Activated T-helper 1 cell treated with anti-CD3 and anti-CD28 coated beads, Interleukin-2, amount 50 U/mL, for 16 hours (primary cell): ENCODE measurements around the gene ESF1.
A peak's percentile ranks its signal among the peaks of the same experiment; 100 is the strongest.

Experiments used
- DNase-seq, 2 donors: peaks; one replicate each; pipeline ENCODE4 v3.0.0-alpha.2; 2020; ENCODE audit warnings: low read depth in 1 of 2, low spot score in 1 of 2

The ESF1 gene, protein sequence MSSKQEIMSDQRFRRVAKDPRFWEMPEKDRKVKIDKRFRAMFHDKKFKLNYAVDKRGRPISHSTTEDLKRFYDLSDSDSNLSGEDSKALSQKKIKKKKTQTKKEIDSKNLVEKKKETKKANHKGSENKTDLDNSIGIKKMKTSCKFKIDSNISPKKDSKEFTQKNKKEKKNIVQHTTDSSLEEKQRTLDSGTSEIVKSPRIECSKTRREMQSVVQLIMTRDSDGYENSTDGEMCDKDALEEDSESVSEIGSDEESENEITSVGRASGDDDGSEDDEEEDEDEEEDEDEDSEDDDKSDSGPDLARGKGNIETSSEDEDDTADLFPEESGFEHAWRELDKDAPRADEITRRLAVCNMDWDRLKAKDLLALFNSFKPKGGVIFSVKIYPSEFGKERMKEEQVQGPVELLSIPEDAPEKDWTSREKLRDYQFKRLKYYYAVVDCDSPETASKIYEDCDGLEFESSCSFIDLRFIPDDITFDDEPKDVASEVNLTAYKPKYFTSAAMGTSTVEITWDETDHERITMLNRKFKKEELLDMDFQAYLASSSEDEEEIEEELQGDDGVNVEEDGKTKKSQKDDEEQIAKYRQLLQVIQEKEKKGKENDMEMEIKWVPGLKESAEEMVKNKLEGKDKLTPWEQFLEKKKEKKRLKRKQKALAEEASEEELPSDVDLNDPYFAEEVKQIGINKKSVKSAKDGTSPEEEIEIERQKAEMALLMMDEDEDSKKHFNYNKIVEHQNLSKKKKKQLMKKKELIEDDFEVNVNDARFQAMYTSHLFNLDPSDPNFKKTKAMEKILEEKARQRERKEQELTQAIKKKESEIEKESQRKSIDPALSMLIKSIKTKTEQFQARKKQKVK

DNA sequence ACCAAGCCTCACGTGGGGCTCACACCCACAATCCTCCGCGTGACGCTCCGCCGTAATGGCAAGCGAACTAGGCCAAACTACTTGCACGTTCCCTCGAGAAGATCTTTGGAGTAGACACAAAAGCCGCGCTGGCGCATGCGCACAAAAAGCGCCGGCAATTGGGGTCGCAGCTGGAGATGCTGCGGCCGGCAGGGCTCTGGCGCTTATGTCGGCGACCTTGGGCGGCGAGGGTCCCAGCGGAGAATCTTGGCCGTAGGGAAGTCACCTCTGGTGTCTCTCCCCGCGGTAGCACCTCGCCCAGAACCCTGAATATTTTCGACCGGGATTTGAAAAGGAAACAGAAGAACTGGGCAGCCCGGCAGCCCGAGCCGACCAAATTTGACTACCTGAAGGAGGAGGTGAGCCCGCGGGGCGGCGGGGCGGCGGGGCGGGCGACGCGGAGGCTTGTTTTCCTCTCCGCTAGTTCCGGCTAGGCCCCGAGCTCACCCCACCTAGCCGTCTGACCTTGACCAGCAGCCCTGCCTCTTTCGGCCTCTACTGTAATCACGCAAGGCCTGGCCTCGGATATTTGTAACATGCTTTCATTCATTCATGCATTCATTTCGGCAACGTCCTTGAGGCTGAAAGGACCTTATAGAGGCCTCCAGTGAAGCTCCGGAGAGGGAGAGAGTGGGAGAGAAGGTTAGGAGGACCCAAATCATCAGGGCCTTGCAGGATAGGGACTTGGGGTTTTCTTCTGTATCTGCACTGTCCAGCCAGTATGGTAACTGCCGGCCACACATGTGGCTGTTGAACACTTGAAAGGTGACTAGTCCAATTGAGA is at the start of gene ESF1, which contains the start of gene NDUFAF5:
Gene ESF1, minus strand, starts transcription at position 27 of the 823 bp plus-strand sequence. CDS start 1,779 bp downstream, outside the sequence.
Gene NDUFAF5, plus strand, starts transcription at position 136 of the 823 bp plus-strand sequence. Its CDS starts 41 bp downstream, at position 177.
- peak; percentile 82 to 85 for DNase-seq

DNA sequence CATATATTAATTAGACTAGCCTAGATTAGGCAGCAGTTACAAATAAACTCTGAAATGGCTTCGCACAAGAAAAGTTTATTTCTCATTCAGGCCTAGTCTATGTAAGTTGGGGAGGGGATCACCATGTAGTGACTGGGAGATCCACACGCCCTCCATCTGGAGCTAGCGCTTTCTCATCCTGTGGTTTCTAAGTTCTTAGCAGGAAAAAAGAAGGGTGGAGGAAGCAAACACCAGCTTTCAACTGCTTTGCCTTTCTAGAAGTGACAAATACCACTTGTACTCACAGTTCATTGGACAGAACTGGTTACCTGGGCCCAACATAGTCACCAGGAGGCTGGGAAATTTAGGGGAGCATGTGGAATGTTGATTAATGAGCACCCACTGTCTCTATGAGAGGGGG is 46.8 kb upstream of the ESF1 start:
- DNase-seq: no peak

DNA sequence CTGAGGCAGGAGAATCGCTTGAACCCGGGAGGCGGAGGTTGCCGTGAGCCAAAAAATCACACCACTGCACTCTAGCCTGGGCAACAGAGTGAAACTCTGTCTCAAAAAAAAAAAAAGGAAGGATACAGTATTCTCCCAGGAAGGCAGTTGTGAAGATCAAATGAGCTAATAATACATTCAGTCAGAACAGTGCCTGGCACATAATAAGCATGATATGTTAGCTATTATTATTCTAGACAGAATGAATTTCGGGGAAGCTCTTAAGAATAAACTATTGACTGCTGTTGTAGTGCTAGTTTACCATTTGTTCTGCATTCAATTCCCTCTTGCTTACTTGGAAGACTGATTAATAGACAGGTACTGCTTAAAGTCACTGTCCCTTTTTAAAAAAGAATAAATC is 40.7 kb upstream of the ESF1 start:
- no peak for DNase-seq

DNA sequence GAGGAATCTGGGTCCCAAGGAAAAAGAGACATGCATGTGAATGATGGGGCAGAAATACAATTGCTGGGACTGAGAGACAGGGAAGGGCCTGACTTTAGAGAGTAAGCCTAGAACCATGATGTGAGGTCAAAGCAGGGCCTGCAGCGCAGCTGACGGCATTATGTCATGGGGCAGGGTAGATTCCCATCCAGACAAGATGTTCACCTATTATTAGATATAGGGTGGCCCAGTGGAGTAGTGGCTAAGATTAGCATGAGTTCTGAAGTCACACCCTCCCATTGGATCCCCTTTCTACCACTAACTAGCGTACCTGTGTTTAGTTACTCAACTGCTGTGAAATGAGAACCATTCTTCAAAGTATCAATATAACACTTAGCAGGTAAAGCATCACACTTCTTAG is 39.7 kb upstream of the ESF1 start:
- no peak for DNase-seq

DNA sequence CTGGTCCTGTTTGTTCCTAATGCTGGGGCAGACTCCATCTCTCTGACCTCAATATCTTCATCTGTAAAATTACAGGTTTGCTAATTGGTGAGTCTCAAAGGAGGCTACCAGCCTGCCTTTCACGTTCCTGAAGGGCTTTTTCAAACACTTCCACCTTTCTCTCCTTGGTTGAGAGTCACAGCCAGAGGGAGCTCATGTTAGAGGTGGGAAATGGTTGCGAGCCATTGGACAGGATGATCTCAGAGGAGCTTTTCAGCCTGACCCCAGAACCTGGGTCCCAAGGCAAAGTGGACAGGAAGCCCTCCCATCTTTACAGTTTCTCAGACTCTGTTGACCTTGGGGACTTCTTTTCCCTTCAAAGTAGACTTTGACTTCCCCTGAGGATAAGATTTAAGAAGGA is 37.7 kb upstream of the ESF1 start:
- no peak for DNase-seq

DNA sequence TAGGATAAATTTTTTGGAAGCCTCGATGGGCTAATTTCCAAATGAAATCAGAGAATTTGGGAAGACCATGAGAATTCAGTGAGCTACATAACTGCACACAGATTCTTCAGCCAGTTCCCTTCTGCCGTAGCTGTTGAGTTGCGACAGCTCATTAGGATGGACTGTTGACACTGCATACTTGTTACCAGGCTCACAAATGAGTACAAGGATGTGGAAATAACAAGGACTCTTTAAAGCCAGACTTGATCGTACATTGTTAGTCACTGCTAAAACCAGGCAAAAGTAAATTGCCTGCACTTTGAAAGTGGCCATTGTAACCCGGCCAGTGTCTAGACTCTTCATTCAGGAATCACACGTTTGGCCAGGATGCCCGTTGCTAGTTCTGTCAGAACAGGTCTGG is 37.2 kb upstream of the ESF1 start:
- no peak for DNase-seq

DNA sequence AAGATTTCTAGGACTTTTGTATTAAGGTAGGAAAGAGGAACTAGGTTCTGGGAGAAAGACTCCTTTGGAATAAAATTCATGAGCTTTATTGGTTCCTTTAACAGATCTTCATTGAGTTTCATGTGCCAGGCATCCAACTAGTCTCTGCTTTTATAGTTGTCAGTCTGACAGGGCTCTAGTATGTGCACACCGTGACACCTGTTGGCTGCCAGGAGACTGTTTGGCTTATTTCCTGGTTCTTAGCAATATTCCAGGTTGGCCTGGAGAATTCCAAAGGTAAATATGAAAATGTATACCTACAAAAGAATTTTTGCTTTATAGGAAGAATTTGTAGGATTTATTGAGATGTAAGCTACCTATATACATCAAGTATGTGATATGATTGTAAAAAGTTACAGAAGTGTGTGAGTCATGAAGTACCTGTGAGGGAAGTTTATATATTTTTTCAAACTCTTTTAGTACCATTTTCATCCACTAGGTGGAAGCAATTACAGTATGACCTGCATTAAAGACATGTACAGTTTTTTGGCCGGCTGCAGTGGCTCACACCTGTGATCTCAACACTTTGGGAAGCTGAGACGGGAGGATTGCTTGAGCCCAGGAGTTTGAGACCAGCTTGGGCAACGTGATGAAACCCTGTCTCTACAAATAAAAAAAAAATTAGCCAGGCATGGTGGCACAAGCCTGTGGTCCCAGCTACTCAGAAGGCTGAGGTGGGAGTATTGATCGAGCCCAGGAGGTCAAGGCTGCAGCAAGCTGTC is 35.3 kb upstream of the ESF1 start:
- DNase-seq: no peak

DNA sequence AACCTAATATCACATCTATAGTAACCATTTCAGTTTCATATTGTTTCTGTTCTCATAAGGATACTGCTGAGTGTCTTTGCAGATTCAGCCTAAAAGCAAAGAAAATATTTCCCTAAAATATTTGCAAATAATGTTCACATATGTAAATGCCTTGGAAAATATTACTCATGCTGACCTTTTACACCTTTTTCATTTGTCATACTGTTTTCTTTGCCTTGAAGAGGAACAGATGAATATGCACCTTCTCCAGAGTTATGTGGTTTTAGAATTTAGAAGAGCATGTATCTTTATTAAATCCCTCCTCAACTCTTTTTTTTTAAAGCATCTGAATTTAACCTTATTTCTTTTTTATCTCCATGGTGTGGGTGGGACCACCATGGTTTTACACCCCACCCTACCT is 32.6 kb upstream of the ESF1 start:
- no peak for DNase-seq

DNA sequence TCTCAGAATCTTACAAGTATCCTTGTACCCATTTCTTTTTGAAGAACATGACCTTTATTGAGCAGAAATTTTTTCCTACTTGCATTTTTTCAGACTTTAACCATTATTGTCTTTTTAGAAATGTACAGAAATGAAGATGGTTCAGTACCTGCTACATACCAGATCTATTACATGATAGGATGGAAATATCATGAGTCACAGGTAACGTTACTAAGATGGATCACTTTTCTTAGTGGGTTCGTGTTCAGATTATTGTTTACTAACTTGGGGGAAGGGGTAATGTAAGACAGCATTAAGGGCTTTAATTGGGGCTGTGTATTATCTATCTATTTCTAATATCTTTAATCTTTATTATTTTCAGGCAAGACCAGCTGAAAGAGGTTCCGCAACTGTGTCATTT is 32.0 kb upstream of the ESF1 start:
- no peak for DNase-seq

DNA sequence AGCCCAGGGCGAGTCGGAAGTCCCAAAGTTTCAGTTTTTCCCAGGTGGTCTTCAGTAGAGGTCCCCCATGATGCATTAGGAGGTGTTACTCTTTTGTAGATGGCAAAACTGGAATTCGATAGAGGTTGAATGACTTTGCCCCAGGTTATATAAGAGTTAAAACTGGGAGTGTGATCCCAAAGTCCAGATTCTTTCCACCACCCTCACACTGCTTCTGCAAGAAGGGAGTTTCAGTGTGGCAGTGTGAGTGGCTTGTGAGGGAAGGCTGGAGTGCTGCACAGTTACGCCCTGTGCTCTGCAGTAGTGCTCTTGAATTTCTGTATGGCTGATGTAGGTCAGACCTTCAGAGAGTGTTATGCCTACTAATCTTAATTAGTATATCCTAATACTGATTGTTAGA is 30.0 kb upstream of the ESF1 start:
- no peak for DNase-seq

DNA sequence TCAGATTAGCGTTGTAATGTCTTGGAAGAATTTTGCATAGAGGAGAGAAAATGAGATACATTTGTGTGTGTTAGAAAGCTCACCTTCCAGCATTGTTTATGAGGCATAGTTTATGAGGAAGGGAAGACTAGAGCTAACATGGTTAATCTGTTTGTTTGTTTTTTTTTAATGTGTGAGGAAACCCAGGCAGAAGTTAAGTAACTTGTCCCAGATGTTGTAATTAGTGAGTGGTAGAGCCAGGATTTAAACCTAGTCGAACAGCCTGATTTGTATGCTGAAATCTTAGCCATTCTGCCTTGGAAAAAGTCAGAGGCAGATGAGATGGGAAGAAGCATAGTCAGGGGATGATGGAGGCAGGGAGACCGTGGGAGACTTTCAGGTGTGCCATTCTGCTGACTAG is 29.2 kb upstream of the ESF1 start:
- no peak for DNase-seq

DNA sequence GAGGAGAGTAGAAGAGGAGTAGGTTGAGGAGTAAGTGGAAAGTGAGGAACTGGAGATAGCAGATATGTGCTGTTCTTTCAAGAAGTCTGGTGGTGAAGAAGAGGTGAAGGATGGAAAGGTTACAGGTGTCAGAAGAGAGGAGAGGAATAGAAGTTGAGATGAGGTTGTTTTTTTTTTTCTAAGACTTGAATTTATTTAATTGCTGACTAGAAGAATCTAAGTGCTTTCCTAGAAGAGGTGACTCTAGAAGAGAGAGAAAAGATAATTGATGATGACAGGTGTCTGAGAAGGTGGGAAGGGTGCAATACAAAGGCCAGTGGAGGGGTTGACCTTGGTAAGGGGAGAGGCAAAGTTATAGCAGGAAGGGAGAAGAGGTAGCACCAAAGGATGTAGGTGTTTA is 25.7 kb upstream of the ESF1 start:
- DNase-seq: no peak

DNA sequence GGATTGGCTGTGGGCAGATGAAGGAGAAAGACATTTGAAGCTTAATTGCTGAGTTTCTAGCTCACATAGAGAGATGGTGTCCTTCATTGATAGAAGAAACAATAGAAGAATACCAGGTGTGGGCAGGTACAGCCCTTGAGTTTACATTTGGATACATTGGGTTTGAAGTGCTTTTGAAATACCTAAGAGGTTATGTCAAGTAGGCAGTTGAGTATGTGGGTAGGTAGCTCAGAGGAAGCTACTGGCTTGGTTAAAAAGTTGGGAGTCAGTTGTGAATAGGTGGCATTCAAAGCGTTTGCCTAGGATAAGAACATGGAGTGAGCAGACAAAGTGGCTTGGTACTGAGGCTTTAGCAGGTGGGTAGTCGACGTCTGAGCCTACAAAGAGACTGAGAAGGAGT is 25.1 kb upstream of the ESF1 start:
- no peak for DNase-seq

DNA sequence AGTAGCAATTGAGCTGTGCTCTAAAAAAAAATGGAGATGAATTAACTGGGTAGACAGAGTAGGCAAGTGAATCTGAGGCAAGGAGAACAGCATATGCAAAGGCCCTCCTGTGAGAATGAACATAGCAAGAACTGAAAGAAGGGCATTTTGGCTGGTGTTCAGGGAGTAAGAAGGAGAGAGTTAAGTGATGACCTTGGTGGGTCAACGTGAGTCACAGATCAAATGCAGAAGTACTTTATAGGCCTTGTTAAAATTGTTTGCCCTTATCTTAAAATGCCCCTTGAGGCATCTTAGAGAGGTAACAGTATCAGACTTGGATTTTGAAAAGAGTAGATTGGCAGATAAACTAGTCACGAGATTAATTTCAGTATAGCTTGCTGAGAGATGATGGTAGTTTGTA is 24.7 kb upstream of the ESF1 start:
- DNase-seq: no peak

DNA sequence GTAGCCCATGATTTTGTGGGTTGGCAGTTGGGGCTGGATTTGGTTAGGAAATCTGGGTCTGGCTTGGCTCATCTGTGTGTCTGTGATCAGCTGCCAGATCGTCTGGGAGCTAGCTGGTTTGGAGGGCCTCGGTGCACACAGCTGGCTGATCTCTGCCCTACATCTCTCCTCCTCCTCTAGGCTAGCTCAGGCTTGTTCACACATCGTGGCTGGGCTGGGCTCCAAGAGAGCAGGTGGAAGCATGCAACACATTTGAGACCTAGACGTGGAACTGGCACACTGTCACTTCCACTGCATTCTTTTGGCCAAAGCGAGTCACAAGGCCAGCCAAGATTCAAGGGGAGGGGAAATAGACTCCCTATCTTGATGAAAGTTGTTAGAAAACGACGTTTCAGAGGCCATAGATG is 16.0 kb upstream of the ESF1 start:
- no peak for DNase-seq

DNA sequence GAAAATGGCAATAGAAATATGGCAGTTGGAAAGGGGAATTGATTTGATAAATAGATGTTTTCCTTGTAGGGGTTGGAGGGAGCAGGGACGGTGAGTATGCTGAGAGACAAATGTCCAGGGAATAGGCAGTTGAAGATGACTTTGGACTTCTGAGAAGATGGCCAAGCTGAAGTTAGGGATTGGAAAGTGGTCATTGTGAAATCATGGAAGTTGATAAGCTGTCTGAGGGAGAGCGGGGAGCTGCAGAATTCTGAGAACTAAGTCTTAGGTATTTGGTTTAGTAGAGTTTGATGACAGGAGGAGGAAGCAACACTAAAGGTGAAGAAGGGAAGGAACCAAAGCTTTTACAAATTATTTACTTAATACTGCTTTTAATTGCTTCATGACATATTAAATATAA is 15.3 kb upstream of the ESF1 start:
- DNase-seq: no peak

DNA sequence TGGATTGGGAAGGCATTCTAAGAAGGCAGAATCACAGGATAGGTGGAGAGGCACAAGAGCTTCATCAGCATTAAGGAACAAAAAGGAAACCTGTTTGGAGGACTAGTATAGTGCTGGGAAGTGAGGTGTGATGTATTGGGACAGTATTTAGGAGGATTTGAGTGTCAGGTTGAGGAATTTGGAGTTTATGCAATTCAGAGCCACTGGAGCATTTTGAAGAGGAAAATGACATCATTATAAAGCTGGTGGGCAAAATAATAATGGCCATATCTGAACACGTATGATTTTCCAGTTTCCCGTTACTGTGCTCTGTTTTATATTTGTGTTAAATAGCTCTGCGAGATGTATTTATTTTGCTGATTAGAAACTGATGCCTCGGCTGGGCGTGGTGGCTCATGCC is 14.3 kb upstream of the ESF1 start:
- DNase-seq: no peak

DNA sequence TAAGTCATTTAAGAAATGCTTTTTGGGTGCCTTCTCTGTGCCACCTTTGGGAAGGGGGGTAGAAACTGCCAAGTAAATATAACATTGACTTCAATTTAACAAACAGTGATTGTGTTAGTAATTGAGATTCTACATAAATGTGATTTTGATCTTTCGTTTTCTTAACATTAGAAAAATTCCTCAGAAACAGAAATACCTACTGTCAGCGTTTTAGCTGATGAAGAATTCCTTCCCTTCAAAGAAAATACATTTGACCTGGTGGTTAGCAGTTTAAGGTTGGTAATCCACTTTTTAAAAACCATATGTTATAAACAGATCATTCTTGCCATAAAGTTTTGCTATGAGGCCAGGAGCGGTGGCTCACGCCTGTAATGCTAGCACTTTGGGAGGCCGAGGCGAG is 9.9 kb upstream of the ESF1 start:
- DNase-seq: no peak

DNA sequence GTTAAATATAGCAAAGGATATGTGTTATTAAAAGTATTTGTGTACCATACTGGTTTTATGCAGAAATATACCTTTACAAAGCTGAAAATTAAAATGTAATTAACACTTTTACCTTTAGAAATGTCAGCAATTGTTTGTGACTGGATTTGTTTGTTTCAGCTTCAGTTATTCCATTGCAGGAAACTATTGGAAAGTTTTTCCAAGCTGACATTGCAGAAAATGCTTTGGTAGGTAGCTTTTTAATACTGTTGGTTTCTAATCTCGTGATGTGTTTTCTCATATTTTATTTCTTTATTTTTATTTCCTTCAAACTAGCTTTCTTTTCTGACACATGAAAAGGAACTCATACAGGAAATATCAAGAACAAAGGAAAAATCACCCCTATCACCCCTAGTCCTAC is 8.3 kb upstream of the ESF1 start:
- DNase-seq: no peak

DNA sequence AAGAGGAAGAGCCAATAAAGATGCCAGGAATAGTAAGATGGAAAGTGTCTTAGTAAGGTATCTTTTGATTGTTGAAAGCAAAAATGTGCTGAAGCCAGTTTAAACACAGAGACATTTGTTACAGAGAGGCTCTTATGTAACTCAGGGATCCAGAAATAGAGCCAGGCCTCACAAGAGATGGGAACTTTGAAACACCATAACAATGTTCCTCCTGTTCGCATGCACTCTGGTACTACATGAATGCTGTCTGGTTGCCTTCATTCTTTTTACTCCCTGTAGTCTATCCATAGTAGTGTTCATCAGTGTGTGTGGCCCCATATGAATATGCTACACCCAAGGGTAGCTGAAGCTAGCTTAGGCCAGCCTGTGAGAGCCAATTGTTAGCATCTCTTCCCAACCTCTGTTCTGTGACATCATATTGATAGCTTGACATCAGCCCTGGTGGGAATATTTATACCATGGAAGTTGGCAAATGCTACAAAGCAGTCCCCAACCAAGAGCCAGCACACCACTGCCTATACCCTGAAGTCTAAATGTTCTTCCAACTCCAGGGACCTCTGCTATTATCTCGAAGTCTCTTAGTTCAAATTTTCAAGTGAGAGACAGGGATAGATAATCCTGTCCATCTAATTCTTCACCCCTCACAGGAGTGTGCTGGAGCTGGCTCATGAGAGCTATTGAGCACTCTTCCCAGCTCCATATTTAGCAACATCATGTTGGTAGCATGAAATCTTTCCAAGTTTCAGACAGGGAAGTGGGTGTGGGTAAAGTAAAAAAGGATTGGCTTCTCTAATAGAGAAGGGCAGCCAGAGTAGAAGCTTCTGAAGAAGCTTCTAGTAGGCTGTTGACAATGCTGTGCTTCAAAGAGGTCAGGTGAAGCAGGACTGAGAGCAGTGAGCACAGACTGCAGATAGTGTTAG is 7.1 kb upstream of the ESF1 start:
- no peak for DNase-seq
